AG09309 (cell line): Measurements from ENCODE around the gene WDR72.
"Not testable (repeated sequence)": the region's sequence is repeated elsewhere in the genome, so short reads cannot be mapped to it uniquely, and the experiment has no call there.

Source experiments
- DNase-seq: peaks from one replicate; pipeline ENCODE4 v3.0.0-alpha.2; 2010; ENCODE audit warnings: low read depth
- H3K4me3 ChIP-seq: 2 replicates; pipeline ENCODE4 v1.5.1; 2011; ENCODE audit warnings: mild to moderate bottlenecking, low read depth, low read length, moderate library complexity; ENCODE audit not compliant: control insufficient read depth
- CTCF ChIP-seq: IDR thresholded peaks from 2 replicates; pipeline ENCODE4 v1.5.1; 2011; ENCODE audit warnings: mild to moderate bottlenecking, low read depth, low read length, inconsistent platforms; ENCODE audit not compliant: insufficient read depth, control insufficient read depth; ENCODE audit errors: missing control alignments

WDR72 gene

GRCh38 chr15:53713218-53713617, 46.2 kb downstream of the WDR72 start:
- no peak overlapping the region for H3K4me3 ChIP-seq
- no peak for TF ChIP-seq CTCF
- no peak for DNase-seq

DNA sequence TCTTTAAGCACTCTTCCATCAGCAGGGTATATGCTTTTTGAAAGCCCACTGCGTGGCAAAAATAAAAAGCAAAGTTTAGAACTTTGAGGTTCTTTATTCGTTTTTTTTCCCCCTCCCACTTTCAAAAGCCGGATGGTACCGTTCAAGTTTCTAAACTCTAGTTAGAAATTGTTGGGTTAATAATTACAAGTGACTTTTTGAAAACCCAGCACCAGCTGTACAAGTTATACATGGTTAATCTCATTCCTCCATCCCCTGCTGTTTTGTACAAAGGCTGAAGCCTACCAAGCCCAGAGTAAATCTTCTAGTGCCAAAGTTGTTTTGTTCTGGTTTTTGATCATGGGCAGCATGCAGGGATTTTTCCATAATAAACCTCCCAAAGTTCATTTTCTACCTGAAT, 48.6 kb downstream of the WDR72 start:
- no peak for TF ChIP-seq CTCF
- no peak for DNase-seq
- H3K4me3 ChIP-seq: no peak overlapping the region

DNA sequence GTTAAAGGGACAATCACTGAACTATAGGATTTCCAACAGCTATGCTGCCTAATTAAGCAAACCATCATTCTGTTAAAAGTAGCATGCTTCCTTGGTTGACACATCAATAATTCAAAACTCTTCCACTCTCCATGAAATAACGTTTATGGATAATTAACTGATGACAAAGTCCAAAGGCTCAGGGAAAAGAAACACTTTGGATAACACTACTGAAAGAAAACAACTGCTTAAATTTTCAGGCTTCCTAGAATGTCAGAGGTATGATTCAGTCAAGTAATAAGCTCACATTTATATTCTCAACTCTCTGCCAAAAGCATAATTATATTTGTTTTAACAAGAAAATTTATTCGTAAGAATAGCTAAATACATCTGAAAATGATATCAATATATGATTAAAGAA, 49.6 kb downstream of the WDR72 start:
- TF ChIP-seq CTCF: no peak
- no peak for DNase-seq
- H3K4me3 ChIP-seq: no peak overlapping the region

GRCh38 chr15:53695365-53695764, 64.1 kb downstream of the WDR72 start:
- no peak overlapping the region for H3K4me3 ChIP-seq
- no peak for TF ChIP-seq CTCF

GRCh38 chr15:53694476-53694874, 65.0 kb downstream of the WDR72 start:
- no peak for DNase-seq
- no peak for TF ChIP-seq CTCF
- no peak overlapping the region for H3K4me3 ChIP-seq

More at GRCh38 chr15:53695365-53695764, 64.1 kb downstream of the WDR72 start:
- no peak for DNase-seq

GRCh38 chr15:53693729-53694475, 65.6 kb downstream of the WDR72 start:
- no peak for TF ChIP-seq CTCF
- no peak overlapping the region for H3K4me3 ChIP-seq
- DNase-seq: no peak

DNA sequence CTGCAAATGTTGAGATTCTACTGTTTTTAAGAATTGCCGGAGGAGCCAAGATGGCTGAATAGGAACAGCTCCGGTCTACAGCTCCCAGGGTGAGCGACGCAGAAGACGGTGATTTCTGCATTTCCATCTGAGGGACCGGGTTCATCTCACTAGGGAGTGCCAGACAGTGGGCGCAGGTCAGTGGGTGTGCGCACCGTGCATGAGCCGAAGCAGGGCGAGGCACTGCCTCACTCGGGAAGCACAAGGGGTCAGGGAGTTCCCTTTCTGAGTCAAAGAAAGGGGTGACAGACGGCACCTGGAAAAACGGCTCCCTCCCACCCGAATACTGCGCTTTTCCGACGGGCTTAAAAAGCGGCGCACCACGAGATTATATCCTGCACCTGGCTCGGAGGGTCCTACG, 75.3 kb downstream of the WDR72 start:
- DNase-seq, H3K4me3 ChIP-seq: not testable (repeated sequence)
